Neuron (in vitro differentiated cells): Measurements from ENCODE around the gene ELANE.
A peak's percentile ranks its signal among the peaks of the same experiment; 100 is the strongest.
"Not testable (repeated sequence)": the region's sequence is repeated elsewhere in the genome, so short reads cannot be mapped to it uniquely, and the experiment has no call there.

Experiments
- H2AFZ ChIP-seq: one replicate; pipeline ENCODE4 v1.6.1; 2013; ENCODE audit warnings: low read depth, mild to moderate bottlenecking, inconsistent platforms, low read length, moderate library complexity
- H3K27me3 ChIP-seq: one replicate; pipeline ENCODE4 v1.6.1; 2013; ENCODE audit warnings: low read length; ENCODE audit not compliant: insufficient read depth
- H3K36me3 ChIP-seq: one replicate; pipeline ENCODE4 v1.6.1; 2013; ENCODE audit warnings: low read length; ENCODE audit not compliant: insufficient read depth
- H3K4me1 ChIP-seq: one replicate; pipeline ENCODE4 v1.6.1; 2013; ENCODE audit warnings: low read length; ENCODE audit not compliant: insufficient read depth
- H3K4me3 ChIP-seq: 2 replicates; pipeline ENCODE4 v1.5.1; 2013; ENCODE audit warnings: mild to moderate bottlenecking, low read length, moderate library complexity
- H3K9me3 ChIP-seq: one replicate; pipeline ENCODE4 v1.6.1; 2013; ENCODE audit warnings: low read length

Gene ELANE

DNA sequence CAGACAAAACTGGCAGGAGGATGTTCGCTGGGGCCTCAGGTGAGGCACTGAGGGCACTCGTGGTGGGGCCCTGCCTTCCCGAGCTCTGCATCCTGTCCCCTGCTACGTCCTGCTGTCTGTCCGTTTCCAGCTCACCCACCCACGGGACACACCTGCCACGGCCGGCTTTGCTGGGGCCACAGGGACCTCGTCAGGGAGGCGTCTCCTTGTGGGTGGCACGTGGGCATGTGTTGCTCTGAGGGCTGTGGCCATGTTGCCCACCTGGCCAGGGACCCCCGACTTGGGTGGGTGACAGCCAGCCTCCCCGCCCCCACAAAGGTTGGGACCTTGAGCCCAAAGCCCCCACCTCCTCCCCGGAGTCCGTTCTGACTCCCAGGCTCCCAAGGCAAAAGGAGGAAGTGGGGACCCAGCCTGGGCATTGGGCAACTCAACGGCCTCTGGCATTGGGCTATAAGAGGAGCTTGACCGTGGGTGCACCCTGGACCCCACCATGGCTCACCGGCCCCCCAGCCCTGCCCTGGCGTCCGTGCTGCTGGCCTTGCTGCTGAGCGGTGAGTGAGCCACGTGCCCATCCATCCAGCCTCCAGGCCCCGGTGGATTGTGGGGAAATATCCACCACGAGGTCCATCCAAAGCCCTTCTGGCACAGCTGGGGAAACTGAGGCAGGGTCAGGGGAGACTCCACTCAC, 11.4 kb upstream of the ELANE start, which contains the start of gene PRTN3:
PRTN3 (plus strand) TSS at position 481 of the 688 bp plus-strand sequence; CDS start at position 491, 10 bp downstream.
- no peak within 1 kb of the TSS for H3K4me3 ChIP-seq

GRCh38 chr19:842802-843179, 9.3 kb upstream of the ELANE start:
- H3K27me3 ChIP-seq = peaks cover 23% of the 10 kb centered on the region
- H3K36me3 ChIP-seq, H2AFZ ChIP-seq, H3K9me3 ChIP-seq, H3K4me3 ChIP-seq: not testable (repeated sequence)
- H3K4me1 ChIP-seq = peaks cover 15% of the 10 kb centered on the region

More for the DNA sequence above, 11.4 kb upstream of the ELANE start, which contains the start of gene PRTN3:
- Histone ChIP-seq H3K4me1 (peaks cover 9% of the 10 kb centered on the region), H3K36me3 (no peaks in the 10 kb centered on the region), H3K27me3 (peaks cover 16% of the 10 kb centered on the region), H3K9me3 (no peaks in the 10 kb centered on the region), H2AFZ (no peak within 1 kb of the TSS)

DNA sequence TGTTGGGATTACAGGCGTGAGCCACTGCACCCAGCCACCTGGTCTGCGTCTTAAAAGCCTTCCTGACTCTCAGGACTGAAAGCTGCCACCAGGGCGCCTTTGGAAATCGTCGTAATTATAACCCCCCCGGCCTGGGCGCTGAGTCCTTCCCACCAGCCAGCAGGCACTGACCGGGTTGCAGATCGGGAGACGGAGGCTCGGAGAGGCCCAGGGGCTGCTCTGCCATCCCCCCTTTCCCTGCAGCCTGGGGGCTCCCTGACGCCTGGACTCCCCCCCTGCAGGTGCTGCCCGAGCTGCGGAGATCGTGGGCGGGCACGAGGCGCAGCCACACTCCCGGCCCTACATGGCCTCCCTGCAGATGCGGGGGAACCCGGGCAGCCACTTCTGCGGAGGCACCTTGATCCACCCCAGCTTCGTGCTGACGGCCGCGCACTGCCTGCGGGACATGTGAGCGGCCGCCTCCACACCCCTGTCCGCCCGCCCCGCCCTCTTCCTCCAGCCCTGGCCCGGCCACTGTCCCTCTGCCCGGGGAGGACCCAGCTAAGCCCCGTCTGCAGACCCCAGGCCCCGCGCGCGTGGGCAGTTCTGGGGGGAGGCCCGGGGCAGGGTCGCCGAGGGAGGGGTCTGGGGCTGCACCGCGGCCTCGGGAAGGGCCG, 8.8 kb upstream of the ELANE start:
- H3K4me1 ChIP-seq = peaks cover 15% of the 10 kb centered on the region
- H3K4me3 ChIP-seq = peak overlapping the region; percentile 24
- H3K27me3 ChIP-seq = peaks cover 23% of the 10 kb centered on the region
- peak overlapping the region; percentile 54 for H2AFZ ChIP-seq
- H3K9me3 ChIP-seq = no peaks in the 10 kb centered on the region
- no peaks in the 10 kb centered on the region for H3K36me3 ChIP-seq

- H3K27me3 ChIP-seq = peaks cover 23% of the 10 kb centered on the region
- H3K36me3 ChIP-seq = no peaks in the 10 kb centered on the region
- no peak overlapping the region for H3K4me3 ChIP-seq
- no peaks in the 10 kb centered on the region for H3K9me3 ChIP-seq
- H2AFZ ChIP-seq = peak overlapping the region; percentile 54
- peaks cover 15% of the 10 kb centered on the region for H3K4me1 ChIP-seq
These were observed 8.1 kb upstream of the ELANE start for GRCh38 chr19:843836-844545.

- Histone ChIP-seq H3K9me3 (no peaks in the 10 kb centered on the region), H2AFZ (no peak overlapping the region), H3K36me3 (no peaks in the 10 kb centered on the region), H3K4me1 (peaks cover 15% of the 10 kb centered on the region), H3K27me3 (peaks cover 23% of the 10 kb centered on the region), H3K4me3 (no peak overlapping the region)
These were observed 7.5 kb upstream of the ELANE start for GRCh38 chr19:844546-844971.

- peaks cover 15% of the 10 kb centered on the region for H3K4me1 ChIP-seq
- no peaks in the 10 kb centered on the region for H3K36me3 ChIP-seq
- H3K27me3 ChIP-seq = peaks cover 23% of the 10 kb centered on the region
- H2AFZ ChIP-seq = no peak overlapping the region
- no peak overlapping the region for H3K4me3 ChIP-seq
- no peaks in the 10 kb centered on the region for H3K9me3 ChIP-seq
These were observed 6.2 kb upstream of the ELANE start for GRCh38 chr19:845707-846521.

DNA sequence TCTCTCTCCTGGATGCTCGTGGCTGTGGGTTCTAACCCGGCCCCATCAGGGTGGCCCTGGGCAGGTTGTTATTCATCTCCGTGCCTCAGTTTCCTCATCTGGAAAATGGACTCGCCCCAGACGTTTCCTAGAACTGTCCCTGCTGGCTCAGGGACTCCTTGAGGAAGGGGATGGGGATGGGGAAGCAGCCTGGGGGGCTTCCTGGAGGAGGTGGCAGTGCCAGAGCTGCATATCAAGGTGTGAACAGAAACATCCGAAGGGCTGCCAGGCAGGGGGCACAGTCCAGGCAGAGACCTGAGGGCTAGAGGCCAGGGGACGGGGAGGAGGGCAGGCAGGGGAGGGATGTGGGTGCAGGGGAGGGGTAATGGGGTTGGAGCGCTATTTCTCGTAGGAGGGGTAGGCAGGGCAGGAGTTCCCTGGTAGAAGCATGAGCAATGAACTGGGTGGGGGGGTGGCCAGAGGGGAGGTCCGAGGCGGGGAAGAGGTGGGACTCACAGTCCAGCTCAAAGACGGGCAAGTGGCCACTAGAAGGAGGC, 3.6 kb upstream of the ELANE start:
- Histone ChIP-seq H2AFZ (no peak overlapping the region), H3K4me3 (no peak overlapping the region), H3K4me1 (peaks cover 11% of the 10 kb centered on the region), H3K36me3 (no peaks in the 10 kb centered on the region), H3K9me3 (no peaks in the 10 kb centered on the region), H3K27me3 (peaks cover 18% of the 10 kb centered on the region)

DNA sequence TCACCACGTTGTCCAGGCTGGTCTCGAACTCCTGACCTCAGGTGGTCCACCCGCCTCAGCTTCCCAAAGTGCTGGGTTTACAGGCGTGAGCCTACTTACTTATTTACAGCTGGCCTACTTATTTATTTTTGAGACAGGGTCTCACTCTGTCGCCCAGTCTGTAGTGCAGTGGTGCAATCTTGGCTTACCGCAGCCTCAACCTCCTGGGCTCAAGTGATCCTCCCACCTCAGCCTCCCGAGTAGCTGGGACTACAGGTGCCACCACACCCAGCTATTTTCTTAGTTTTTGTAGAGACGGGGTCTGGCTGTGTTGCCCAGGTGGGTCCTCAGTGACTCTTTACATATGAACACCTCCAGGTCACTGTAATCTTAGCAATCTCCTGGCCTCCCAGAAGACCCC, 2.9 kb upstream of the ELANE start:
- H2AFZ ChIP-seq, H3K36me3 ChIP-seq, H3K4me3 ChIP-seq, H3K4me1 ChIP-seq, H3K9me3 ChIP-seq: not testable (repeated sequence)
- H3K27me3 ChIP-seq = peaks cover 12% of the 10 kb centered on the region

DNA sequence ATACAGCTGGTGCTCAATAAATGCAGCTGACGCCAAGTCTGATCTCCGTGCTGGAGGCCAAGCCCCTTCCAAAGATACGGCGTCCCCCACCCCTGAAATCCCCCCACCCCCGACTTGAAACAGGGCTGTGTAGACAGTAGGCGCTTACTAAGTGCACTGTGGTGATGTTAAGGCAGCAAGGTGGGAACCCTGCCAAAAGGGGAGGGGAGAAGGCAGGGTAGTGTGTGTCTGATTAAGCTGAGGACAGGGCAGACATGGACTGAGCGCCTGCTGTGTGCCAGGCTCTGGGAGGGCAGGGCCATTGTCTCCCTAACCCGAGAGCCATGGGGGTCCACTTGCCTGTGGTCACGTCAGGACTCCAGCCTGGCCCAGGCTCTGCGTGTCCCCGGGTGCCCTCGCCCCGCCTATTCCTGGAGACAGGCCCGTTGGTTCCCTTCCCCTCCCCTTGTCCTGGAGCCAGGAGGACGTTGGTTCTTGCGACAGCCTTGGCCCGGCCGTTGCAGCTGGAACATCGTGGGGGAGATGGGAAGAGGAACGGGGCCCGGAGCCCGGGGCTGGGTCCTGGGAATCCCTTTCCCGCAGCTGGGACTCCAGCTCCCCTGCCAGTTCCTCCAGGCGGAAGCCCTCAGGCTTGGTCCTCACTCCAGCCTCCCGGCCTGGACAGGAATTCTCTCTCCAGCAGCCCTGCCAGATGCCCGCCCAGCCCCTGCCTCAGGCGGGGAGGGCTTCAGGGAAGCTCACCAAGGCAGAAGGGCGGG, 1.7 kb upstream of the ELANE start:
- Histone ChIP-seq H3K36me3 (no peaks in the 10 kb centered on the region), H3K4me3 (no peak overlapping the region), H3K27me3 (peaks cover 7% of the 10 kb centered on the region), H2AFZ (no peak overlapping the region), H3K9me3 (no peaks in the 10 kb centered on the region), H3K4me1 (peaks cover 8% of the 10 kb centered on the region)

DNA sequence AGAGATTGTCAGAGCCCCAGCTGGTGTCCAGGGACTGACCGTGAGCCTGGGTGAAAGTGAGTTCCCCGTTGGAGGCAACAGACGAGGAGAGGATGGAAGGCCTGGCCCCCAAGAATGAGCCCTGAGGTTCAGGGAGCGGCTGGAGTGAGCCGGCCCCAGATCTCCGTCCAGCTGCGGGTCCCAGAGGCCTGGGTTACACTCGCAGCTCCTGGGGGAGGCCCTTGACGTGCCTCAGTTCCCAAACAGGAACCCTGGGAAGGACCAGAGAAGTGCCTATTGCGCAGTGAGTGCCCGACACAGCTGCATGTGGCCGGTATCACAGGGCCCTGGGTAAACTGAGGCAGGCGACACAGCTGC, 1.1 kb upstream of the ELANE start:
- H3K4me3 ChIP-seq = no peak overlapping the region
- H3K9me3 ChIP-seq = no peaks in the 10 kb centered on the region
- no peaks in the 10 kb centered on the region for H3K36me3 ChIP-seq
- peaks cover 3% of the 10 kb centered on the region for H3K4me1 ChIP-seq
- no peak overlapping the region for H2AFZ ChIP-seq
- peaks cover 7% of the 10 kb centered on the region for H3K27me3 ChIP-seq

- no peak overlapping the region for H3K4me3 ChIP-seq
These were observed 997 bp downstream of the ELANE start for GRCh38 chr19:853014-853585.

More at GRCh38 chr19:853014-853585, 997 bp downstream of the ELANE start:
- Histone ChIP-seq H3K27me3 (no peaks in the 10 kb centered on the region), H3K9me3 (no peaks in the 10 kb centered on the region), H2AFZ (no peak overlapping the region), H3K36me3 (no peaks in the 10 kb centered on the region), H3K4me1 (no peaks in the 10 kb centered on the region)
